HEK293 (cell line): ENCODE results near the gene HOXA10.

Experiments
- ATF2 ChIP-seq: fragments of 450-650 bp; formaldehyde crosslinking; IDR thresholded peaks from 2 replicates; pipeline ENCODE4 v1.5.1; 2016; ENCODE audit warnings: missing biosample characterization, missing genetic modification characterization, low read depth
- CTCF ChIP-seq: fragments of 450-650 bp; formaldehyde crosslinking; IDR thresholded peaks from 2 replicates; pipeline ENCODE4 v1.5.1; 2016; ENCODE audit warnings: missing biosample characterization, missing genetic modification characterization
- MYNN ChIP-seq: fragments of 450-650 bp; formaldehyde crosslinking; IDR thresholded peaks from 2 replicates; pipeline ENCODE4 v1.5.1; 2016; ENCODE audit warnings: missing biosample characterization, missing genetic modification characterization, borderline replicate concordance
- PRDM1 ChIP-seq: fragments of 450-650 bp; formaldehyde crosslinking; IDR thresholded peaks from 2 replicates; pipeline ENCODE4; 2016; ENCODE audit warnings: missing biosample characterization, missing genetic modification characterization
- TCF7L2 ChIP-seq: IDR thresholded peaks from 2 replicates; pipeline ENCODE4 v1.6.1; 2011; ENCODE audit warnings: low read depth, mild to moderate bottlenecking, inconsistent platforms, low read length, moderate library complexity, borderline replicate concordance
- ZBTB49 ChIP-seq: fragments of 450-650 bp; formaldehyde crosslinking; IDR thresholded peaks from 2 replicates; pipeline ENCODE4 v1.5.1; 2016; ENCODE audit warnings: missing biosample characterization, missing genetic modification characterization, low read depth
- ZBTB6 ChIP-seq: fragments of 450-650 bp; formaldehyde crosslinking; IDR thresholded peaks from 2 replicates; pipeline ENCODE4 v1.5.1; 2017; ENCODE audit warnings: missing biosample characterization, missing genetic modification characterization
- ZNF148 ChIP-seq: fragments of 450-650 bp; formaldehyde crosslinking; IDR thresholded peaks from 2 replicates; pipeline ENCODE4 v1.5.0; 2017; ENCODE audit warnings: missing biosample characterization, missing genetic modification characterization, borderline replicate concordance
- ZNF175 ChIP-seq: fragments of 450-650 bp; formaldehyde crosslinking; IDR thresholded peaks from 2 replicates; pipeline ENCODE4 v1.5.1; 2016; ENCODE audit warnings: missing biosample characterization, missing genetic modification characterization
- ZNF292 ChIP-seq: fragments of 450-650 bp; formaldehyde crosslinking; IDR thresholded peaks from 2 replicates; pipeline ENCODE4 v1.5.1; 2016; ENCODE audit warnings: low read depth, missing biosample characterization, missing genetic modification characterization, borderline replicate concordance
- ZNF324 ChIP-seq: fragments of 450-650 bp; formaldehyde crosslinking; IDR thresholded peaks from 2 replicates; pipeline ENCODE4 v1.5.1; 2016; ENCODE audit warnings: missing biosample characterization, missing genetic modification characterization
- ZNF37A ChIP-seq: fragments of 450-650 bp; IDR thresholded peaks from 2 replicates; pipeline ENCODE4 v1.5.1; 2018; ENCODE audit warnings: missing biosample characterization, missing genetic modification characterization
- ZNF596 ChIP-seq: fragments of 450-650 bp; IDR thresholded peaks from 2 replicates; pipeline ENCODE4 v1.5.0; 2018; ENCODE audit warnings: missing biosample characterization, mild to moderate bottlenecking, missing genetic modification characterization, moderate library complexity
- ZNF707 ChIP-seq: fragments of 450-650 bp; formaldehyde crosslinking; IDR thresholded peaks from 2 replicates; pipeline ENCODE4 v1.5.1; 2016; ENCODE audit warnings: missing biosample characterization, missing genetic modification characterization

- TF ChIP-seq ZNF175: no peak
- no peak for TF ChIP-seq ZNF596
- no peak for TF ChIP-seq TCF7L2
- no peak for TF ChIP-seq MYNN
- no peak for TF ChIP-seq ZNF324
- no peak for TF ChIP-seq ZBTB49 (tag by site-specific recombination)
- no peak for TF ChIP-seq CTCF (tag by site-specific recombination)
- TF ChIP-seq ZNF148: no peak
- no peak for TF ChIP-seq ZNF292
- no peak for TF ChIP-seq ZBTB6 (tag by site-specific recombination)
- no peak for TF ChIP-seq PRDM1 (tag by site-specific recombination)
- no peak for TF ChIP-seq ZNF707
- no peak for TF ChIP-seq ZNF37A (tag by site-specific recombination)
- TF ChIP-seq ATF2 (tag by site-specific recombination): no peak
Measured at GRCh38 chr7:27151341-27151930, 22.7 kb downstream of the HOXA10 start.
